Esophagus mucosa (tissue), 1 donor: ENCODE measurements around the gene FAM117A. TPM values are rescaled to one million over a fixed set of nuclear protein-coding genes. Genes with fewer than 3 reads are reported as not detected.
A peak's percentile ranks its signal among the peaks of the same experiment; 100 is the strongest.

Experiments used
- ATAC-seq: fragments of 200-7000 bp; cut with Tn5 transposase; one replicate; pipeline ENCODE4 v1.9.1; 2020
- total RNA-seq: library from RNA; stranded (reverse); gene quantifications from one replicate; pipeline ENCODE4 v1.2.4, GENCODE V29; 2023
- donor health status: DM: yes; HTN: yes; CAD: no.

FAM117A gene
- total RNA-seq, 1 donor from 2014 or later, result 3.9 TPM

DNA sequence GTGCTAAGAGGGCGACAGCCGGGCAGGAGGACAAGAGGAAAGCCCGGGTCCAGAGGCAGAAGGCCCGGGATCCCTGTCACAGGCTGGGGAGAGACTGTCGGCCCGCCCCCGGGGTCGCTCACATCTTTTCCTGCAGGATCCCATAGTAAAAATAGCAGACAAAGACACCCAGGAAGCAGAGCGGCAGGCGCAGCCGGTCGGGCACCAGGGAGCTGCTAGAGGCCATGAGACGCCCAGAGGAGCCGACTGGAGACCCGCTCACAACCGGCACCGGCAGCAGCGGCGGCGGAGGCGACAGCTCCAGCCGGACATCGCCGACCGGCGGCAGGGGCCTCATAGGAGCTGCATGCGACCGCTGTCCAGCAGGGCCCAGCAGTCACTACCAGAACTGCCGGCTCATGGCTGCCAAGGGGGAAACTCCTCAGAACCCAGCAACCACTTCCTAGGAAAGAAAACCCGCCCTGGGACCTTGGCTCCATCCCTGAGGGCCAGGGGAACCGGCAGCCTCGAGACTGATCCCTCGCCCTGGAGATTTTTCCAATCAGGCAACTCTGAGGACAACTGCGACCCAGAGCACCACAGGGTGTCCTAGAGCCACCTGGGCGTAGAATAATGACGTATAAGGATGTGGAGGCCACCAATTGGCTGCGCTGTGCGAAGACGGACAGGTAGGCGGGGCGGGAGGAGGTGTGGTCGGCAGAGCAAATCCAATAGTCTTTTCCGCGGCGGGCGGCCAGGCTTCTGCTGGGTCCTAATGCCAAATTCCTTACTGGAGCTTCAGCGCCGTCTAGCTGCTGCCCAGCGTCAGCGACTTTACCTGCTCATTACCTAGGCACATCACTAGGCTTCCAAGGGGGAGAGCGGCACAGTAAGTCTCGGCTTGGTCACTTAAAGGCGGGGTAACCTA is 56.1 kb downstream of the FAM117A start, which contains the start of gene SLC35B1:
Gene SLC35B1, minus strand, starts transcription at position 357 of the 907 bp plus-strand sequence. Its CDS starts 131 bp downstream, at position 226.
- ATAC-seq, result peak; percentile 99

DNA sequence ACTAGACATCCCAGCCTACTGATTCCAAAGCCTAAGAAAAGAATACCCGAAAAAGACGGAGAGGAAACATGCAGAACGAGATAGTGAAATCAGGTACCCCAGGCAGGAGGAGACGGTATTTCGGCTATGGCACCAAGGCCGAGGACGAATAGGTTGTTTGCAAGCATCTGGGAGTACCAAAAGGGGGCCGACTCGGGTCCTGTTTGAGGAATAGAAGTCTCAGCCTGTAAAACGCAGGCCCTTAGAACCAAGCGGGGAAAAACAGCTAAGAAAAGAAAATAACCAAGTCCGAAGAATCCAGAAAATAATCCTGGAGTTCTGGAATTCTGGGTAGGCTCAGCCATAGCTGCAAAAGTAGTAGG is 56.7 kb downstream of the FAM117A start:
- no peak for ATAC-seq

DNA sequence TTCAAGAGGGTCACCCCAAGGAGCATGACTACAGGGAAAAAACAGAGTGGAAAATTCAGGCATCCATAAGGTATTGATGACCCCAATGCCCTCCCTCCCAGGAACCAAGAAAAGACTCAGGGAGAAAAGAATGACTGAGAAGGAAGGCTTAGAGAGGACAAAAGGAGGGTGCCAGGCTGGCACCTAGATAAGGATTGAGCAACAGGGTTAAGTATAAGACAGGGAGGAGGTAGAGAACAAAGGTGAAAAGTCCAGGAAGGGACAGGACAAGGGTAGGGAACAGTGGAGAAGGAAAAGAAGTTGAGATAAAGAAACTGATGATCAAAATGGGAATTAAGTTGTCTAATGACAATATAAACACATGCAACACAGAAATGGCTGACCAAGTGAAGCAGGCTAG is 58.7 kb downstream of the FAM117A start:
- no peak for ATAC-seq

DNA sequence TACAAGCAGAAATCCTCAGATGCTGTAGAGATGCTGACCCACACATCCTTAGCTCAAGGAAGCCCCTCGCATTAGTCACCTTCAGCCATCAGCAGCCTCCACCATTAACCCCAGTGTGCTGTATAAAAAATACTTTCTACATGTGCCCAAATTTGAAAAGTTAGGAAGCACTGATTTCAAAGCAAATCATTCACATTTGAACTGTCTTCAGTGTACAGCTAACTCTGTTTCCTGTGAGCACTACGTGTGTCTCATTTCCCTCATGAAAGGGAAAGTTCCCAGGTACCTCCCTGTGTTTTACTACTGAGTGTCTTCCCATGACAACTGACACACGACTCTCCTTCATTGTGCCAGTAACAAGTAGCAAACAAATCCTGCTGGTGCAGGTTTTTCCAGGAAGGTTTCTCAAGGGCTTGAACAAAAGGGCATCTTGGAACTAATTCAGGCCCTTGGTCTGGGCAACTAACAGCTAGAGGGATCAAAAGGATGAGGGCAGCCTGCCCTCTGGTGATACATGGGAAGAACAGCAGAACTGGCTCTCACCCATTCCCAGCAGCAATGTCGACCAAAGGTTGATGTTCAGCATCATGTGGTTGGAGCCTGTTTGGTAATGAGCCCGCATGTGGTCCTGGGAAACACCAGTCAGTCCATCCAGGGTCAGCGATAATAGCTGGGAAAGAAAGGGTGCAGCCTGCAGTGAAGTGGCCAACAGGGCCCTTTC is 60.2 kb downstream of the FAM117A start:
- ATAC-seq, result peak; percentile 40

DNA sequence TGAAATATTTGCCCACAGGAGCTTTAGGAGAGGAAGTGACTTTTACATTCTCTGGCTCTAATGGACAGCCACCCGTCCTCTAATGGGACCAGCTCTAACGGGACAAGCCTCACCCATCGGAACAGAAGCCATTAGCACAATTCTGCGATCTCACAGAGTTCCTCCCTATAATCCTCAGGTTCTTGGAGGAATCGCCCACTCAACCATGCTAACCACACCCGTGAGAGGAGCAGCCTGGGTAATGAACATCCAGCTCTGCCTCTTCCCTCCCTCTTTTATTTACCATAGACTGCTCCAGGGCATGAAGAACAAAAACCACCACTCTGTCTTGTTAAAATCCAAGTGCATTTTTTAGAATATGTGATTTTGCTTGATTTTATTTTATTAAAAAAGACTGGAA is 63.0 kb downstream of the FAM117A start:
- no peak for ATAC-seq

DNA sequence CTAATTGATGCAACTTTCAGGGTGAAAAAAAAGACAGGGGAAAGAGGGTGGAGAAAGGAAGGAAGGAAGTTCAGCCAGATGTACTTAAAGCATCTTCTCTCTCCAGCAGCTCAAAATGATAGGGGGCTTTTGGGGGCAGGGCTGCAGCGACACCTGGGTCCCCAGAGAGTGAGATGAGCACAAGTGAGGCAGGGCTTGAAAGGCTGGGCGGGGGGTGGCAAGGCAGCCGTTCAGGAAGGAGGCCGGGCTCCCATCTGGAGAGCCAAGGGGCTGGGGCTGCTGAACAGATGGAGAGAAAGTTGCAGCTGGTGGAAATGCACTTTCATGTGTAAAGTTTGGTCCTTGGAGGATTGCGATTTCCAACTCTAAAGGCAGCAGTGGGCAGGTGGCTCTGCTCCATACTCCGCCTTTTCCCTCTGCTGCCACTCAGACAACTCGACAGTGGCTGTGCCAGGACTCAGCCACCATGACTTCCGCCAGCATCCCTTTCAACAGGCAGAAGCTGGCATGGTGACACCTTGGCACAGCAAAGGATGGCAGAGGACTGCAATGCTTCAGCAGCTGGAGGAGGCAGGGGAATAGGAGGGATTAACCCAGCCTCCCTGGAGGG is 63.9 kb downstream of the FAM117A start:
- no peak for ATAC-seq

DNA sequence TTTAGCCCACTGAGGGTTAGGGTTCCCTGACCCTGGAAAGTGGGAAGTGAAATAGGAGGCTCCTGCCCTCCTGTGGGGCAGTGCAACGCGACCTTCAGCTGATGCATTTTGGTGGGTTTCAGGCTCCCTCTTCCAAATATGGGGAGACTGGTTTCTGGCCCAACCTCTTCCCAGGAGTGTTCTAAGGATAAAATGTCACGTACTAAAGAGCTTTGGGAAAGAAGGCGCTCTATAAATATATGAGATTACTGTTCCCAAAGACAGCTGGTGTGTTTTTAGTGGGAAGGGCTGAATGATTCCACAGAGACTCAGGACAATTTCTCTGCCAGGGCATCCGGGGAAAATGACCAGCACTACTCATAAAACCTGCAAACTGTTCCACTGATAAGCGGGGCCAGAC is 65.9 kb downstream of the FAM117A start:
- no peak for ATAC-seq

DNA sequence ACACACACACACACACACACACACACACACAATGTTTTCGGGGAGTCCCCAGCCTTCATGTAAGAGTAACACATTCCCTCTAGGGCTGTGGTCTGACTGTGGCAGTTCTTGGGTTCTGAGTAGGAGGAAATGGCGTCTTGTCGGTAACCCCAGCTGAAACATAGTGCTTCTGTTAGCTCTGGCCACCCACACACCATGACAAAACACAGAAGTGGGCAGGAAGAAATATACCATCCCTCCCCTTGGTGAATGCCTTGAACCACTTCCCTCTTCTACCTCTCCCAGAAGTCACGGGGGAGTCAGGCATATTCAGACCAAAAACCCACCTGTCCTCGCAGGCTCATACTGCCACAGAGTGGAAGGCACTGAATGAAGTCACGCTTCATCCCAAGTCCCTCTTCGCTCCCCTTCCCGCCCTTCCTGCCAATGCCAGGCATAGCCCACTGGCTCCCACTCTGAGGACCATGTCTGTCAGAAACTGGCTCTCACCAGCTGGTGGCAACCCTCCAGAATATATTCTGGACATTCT is 67.6 kb downstream of the FAM117A start:
- ATAC-seq, result peak; percentile 24

DNA sequence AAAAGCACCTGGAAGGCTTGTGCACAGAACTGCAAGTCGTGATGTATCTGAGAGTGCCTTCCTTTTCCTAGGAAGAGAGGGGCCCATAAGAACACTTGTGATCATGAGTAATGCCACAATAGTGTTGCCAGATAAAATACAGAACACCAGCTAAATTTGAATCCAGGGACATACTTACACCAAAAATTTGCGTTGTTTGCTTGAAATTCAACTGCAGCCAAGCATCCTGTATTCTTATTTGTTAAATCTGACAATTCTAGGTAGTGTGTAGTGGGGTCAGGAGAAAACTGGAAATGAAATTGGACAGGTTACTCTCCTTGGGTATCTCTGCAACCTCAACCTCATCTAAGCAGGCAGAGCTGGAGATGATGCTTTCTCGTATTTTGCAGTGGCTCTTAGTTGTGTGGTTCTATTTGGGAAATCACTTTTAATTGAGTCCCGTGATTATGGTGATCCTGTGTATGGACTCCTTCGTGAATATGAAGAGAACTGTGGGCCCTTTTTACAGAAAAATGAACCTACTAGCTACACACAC is 68.2 kb downstream of the FAM117A start:
- ATAC-seq, result no peak

DNA sequence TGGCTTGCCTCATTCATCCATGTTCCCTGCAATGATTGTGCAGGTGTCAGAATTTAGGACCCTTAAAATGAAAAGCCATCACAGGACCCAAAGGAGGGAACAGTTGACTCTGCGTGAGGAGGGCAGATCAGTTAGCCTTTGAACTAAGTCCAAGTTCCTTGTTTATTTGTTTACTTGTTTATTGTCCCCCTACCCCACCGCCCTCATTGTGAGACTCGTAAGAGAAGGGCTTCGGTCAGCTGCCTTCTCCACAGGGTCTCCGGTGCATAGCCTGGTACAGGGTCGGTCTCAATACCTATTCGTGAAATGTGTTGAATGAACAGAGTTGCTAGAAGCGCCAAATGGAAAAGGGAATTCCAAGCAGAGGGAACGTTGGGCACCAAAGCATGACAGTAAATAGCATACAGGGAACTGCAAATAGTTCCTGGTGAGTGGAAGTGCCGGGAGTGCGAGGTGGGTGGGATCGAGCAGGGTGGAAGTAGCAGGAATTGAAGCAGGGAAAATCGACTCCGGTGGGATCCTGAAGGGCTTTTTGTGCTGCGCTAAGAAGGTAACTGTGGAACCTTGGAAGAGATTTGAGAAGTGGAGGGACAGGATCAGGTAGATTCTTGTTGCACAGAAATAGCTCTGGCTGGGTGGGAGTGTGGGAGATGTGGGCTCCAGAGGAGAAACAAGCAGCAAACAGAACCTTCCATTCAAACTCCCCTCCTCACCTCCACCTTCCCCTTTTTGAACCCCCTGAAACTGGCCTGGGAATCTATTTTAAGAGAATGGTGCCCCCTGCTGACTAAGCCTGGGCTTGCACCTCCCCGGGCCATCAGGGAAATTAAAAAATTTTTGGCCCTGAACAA is 68.9 kb downstream of the FAM117A start:
- ATAC-seq, result peak; percentile 49

DNA sequence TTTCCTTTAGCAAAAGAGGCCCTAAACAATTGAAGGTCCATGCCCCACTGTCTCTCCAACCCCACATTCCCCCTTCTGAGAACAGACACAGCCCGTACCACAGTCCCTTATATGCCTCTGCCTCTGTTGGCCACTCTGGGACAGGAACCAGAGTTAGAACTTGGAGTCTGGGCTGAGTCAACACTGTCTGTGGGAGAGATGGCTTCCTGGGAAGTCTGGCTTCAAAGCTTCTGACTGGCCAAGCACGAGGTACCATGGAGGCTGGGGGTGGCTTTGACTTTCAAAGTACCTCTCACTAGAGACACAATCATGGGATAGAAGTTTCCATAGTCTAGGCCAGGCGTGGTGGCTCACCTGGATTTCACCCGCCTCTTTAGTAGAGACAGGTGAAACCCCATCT is 71.2 kb downstream of the FAM117A start:
- ATAC-seq, result peak; percentile 15

DNA sequence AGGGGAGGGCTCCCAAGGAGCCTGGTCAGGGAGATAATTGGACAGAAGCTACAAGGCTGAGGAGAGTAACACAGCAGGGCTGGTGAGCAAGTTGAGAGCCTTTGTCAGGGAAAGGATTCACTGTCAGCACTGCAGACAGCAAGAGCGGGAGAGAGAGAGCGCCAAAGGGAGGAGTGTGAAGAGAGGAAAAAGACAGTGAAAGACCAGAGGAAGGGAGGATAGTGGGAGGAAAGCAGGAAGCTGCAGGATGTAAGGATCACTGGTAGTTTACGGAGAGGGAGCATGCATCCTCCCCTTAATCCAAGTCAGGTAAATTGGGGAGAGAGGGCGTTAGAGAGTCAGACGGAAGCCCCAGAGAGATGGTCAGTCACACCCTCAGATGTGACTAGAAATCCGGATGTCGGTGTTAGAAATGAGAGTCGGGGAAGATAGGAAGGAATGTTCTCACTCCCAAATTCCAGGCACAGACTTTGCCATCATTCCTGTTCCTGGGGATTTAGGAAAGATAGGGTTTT is 72.2 kb downstream of the FAM117A start:
- no peak for ATAC-seq

DNA sequence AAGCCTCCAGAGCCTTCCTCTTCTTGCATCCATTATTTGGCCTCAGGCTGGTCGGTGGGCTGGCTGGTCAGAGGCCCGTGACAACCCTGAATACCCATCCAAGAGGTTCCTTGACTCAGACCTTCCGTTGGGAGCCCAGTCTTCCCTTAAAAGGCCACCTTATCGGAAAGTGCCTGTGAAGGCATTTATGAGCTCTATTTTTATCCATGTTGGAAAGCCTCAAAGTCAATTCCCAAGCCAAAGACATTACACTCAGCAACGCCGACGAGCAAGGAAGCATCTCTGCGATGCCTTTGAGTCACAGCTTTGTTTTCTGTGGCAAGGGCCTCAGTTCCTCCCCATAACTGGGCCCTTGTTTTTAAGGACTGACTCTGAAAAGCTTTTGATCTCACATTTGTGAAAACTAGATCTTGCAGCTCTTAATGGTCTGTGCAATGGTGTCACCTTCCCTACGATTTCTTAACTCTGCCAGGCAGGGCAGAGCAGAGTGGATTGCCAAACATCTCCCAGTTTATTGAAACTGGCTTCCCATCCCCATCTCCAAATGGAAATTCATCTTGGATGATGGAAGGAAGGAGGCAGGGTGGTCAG is 72.8 kb downstream of the FAM117A start:
- no peak for ATAC-seq

DNA sequence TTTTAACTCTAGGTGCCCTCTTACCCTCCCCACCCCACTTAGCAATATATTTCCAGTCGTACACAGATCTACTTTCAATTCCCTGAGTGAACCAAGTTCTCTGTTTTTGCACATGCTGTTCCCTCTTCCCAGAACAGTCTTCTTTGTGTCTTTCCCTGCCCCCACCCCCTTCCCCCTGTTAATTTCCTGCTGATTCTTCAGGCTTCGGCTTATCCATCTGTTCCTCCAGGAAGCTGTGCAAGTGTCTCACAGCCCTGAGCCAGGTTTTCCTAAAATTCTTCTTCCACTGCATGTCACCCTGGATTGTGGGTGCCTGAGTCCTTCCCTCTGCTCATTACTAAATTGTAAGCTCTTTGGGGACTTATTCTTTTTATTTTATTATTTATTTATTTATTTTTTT is 73.7 kb downstream of the FAM117A start:
- no peak for ATAC-seq

DNA sequence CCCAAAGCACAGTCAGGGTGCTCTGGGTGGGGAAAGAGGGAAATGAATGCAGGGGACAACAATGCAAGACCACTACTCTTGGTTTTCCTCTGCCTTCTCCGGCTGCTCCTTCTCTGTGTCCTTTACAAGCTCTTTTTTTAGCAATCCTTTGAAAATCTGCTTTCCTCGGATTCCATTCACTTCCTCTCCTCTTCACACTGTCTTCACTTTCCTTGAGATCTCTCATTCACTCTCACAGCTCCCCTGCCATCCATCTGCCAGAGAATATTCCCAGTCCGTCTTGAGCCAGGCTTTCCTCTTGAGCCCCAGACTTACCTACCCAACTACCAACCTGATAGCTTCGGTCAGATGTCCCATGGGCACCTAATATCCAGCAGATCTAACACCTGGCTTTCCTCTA is 75.1 kb downstream of the FAM117A start:
- no peak for ATAC-seq

DNA sequence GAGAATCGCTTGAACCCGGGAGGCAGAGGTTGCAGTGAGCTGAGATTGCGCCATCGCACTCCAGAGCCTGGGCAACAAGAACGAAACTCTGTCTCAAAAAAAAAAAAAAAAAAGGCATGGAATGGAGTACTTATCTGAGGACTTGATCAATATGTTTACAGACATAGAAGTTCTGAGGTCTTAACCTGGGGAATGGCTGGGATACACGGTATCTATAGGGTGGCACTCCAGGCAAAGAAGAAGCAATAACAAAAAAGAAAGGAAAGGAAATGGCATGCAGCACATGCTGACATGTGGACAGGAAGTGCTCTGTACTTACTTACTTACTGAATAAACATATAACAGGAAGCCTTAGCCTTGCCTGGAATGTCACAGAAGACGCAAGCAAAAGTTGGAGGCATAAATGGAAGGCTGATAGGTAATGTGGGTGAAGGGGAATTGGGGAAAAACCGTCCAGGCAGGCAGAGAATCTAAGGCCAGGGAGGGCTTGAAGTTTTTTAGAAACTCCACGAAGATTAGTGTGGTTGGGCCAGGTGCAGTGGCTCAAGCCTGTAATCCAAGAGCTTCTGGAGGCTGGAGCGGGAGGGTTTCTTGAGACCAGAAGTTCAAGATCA is 75.9 kb downstream of the FAM117A start:
- no peak for ATAC-seq

DNA sequence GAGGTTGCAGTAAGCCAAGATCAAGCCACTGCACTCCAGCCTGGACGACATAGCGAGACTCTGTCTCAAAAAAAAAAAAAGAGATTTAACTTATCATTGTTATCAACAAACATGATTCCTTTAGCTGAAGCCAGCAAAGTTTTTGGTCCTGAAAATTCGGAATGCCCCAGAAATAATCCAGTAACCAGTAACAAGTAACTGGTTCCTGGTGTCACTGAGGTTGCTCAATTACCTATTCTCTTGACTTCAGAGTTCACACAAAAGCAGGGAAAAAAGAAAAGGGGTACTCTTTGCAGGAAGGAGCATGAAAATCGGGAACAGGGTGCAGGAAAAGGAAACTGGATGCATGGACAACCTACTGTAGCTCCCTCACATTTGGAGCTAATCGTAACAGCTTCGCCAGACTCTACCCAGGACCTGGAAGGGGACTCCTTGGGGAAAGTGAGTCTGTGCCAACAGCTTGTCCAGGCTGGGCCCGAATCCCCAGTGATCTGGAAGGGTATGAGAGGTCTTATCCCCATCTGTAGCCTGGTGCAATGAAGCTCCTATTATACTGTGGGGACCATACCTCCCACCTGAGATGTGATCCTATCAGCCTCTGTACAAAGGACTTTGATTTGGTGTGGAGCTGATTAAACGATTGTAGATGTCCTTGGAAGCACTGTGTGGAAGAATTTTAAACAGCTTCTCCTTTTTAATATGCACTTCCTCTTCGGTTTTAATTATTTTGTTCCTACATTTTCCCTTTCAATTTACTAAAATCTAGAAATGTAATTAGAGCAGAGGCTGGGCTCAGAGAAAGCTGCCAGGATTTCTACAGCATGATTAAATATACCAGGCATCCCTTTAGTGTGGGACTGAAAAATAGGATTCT is 82.6 kb downstream of the FAM117A start:
- ATAC-seq, result no peak

DNA sequence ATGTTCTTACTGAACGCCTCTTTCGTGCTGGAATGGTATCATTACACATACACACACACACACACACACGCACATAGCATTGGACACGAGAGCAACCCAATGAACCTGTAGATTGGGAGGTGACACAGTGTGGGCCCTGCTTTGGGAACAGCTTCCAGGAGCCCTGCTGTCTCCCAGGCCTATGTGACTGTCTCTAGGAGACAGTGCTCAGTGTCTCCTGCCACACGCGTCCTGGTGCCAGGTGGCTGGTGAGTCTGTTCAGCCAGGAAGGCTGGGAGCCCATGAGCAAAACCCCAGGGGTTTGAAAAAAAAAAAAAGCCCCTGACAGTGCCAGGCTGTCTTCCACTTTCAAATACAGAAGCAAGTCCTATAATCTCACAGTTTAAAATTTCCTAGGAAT is 83.6 kb downstream of the FAM117A start:
- no peak for ATAC-seq

DNA sequence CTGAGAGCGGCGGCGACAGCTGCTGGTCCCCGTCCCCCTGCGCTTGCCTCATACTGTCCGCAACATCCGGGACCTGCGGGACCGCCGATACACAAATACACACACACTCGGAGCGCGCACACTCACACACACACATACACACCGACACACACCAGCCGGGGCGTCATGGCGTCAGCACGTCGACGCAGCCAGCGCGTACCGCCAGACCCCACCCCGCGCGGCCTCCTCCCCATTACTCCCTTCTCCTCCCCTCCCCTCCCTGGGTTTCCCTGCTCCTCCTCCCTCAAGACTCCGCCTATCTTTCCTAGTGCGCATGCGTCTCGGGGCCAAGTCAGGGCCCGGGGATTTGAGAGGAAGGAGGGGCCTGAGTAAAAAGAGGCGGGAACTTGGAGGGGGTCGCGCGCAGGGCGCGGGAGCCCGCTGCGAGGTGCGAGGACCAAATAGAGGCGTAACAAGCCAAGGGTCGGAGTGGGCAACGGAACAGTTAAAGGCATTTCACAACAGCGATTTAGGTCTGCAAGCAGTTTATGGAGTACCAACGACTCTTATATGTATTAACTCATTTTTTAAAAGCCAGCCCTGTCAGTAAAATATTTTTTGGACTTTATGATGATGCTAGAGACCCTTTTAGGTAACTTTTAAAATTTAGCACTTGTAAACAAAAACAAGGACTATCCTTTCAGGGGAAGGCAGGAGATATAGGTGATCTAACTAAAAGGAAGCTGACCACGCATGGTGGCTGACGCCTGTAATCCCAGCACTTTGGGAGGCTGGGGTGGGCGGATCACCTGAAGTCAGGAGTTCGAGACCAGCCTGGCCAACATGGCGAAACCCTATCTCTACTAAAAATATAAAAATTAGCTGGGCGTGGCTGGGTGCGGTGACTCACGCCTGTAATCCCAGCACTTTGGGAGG is 85.7 kb downstream of the FAM117A start, which contains the start of gene SPOP:
Gene SPOP, minus strand, starts transcription at position 165 of the 915 bp plus-strand sequence. CDS start 55,287 bp downstream, outside the sequence.
- ATAC-seq, result peak; percentile 100
